ENCODE results near the gene MCCD1. TPM values are rescaled to one million over a fixed set of nuclear protein-coding genes. Genes with fewer than 3 reads are reported as not detected.
A peak's percentile ranks its signal among the peaks of the same experiment; 100 is the strongest.

MCCD1 gene
- total and polyA plus RNA-seq, 2 of the 13 experiments (the other 11 are each of a cell fraction or from before 2014, with no cell fraction given): 0.15 TPM; not detected in 1

DNA sequence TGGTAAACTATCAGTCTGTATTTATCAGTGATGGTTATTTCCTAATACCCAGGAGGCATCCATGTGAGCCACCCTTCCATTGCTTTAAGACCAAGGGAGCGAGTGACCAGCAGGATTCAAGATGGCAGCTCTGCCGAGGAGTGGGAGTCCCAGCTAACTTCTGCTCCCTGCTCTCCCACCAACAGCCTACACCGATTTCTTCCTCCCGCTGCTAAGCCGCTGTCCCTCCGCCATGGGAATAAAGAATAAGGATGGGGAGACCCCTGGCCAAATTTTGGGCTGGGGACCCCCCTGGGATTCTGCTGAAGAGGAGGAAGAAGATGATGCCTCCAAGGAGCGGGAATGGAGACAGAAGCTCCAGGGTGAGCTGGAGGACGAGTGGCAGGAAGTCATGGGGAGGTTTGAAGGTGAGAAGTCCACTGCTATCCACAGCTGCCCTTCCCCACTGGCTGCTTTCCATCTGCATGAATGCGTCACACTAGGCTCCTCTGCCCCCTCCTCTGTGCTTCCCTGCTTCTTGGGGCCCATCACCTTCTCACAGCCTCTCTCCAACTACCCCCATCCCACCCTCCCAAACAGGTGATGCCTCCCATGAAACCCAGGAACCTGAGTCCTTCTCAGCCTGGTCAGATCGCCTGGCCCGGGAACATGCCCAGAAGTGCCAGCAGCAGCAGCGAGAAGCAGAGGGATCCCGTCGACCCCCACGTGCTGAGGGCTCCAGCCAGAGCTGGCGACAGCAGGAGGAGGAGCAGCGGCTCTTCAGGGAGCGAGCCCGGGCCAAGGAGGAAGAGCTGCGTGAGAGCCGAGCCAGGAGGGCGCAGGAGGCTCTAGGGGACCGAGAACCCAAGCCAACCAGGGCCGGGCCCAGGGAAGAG lies 28.9 kb downstream of the MCCD1 start (continued):
- TF ChIP-seq SMARCC2 (IDR thresholded peaks at IDR 0.05): no peak

- Histone ChIP-seq H3K4me3 (replicated peaks in 1 of 3; ENCODE audit: insufficient read depth in 1 of 3, low read depth in 2 of 3, low read length in 3 of 3) (no peak overlapping the region), H3K79me2 (ENCODE audit: insufficient read depth, low read length) (no peaks in the 10 kb centered on the region), H3K4me1 (ENCODE audit: insufficient read depth, low read length) (no peaks in the 10 kb centered on the region), H3K36me3 (replicated peaks in 1 of 2; ENCODE audit: control insufficient read depth in 1 of 2, insufficient read depth in 2 of 2, low read length in 2 of 2) (peaks cover 21 to 47% of the 10 kb centered on the region in 2 experiments; a peak in 4 of 5 replicates), H3K9me3 (ENCODE audit: low read length) (no peaks in the 10 kb centered on the region), H3K4me2 (ENCODE audit: low read depth, low read length) (no peak overlapping the region), H2AFZ (ENCODE audit: low read length) (no peak overlapping the region), H4K20me1 (ENCODE audit: insufficient read depth, low read length) (no peaks in the 10 kb centered on the region), H3K27ac (ENCODE audit: extremely low read length, insufficient read depth, low read length) (no peak overlapping the region), H3K9ac (ENCODE audit: insufficient read depth, low read depth, low read length) (no peak overlapping the region), H3K27me3 (ENCODE audit: control insufficient read depth in 1 of 2, insufficient read depth in 2 of 2, low read length in 2 of 2) (no peaks in the 10 kb centered on the region)
- CTCF ChIA-PET (ENCODE audit: low intra/inter-chr PET ratio, low total read pairs): no interaction called here
- in situ Hi-C loops (cut with HindIII; ENCODE audit: extremely low pct_ligation_motif_present, low pct_unique_long_range_greater_than_20kb): no loop called here
- POLR2A ChIA-PET: no interaction called here
- FAIRE-seq (no peak), DNase-seq (ENCODE audit: low spot score) (no peak), ATAC-seq (no peak)
- TF ChIP-seq AGO2 (optimal IDR thresholded peaks at IDR 0.05; ENCODE audit: low read depth, low read length) (peak; percentile 65), RERE (CRISPR knock-in tag; IDR thresholded peaks at IDR 0.05; ENCODE audit: low read depth) (no peak)
- no TSS peak for BruUV-seq (replicated peaks)
- 93% methylated on average over 8 of the region's 8 CpGs for WGBS (ENCODE audit: low lambda C conversion rate)
- intact Hi-C loops (cut with micrococcal nuclease; ENCODE audit: unreplicated experiment): no loop called here
Observed at GRCh38 chr6:31558318-31558625, 29.5 kb downstream of the MCCD1 start.

All from HepG2 (cell line).